Measurements from ENCODE around the gene ARL6IP6. TPM values are rescaled to one million over a fixed set of nuclear protein-coding genes. Genes with fewer than 3 reads are reported as not detected.

The ARL6IP6 gene
- polyA plus RNA-seq, 3 donors: 23.3 to 24.7 (median 23.4) TPM

GRCh38 chr2:152710713-152711112 is 7.7 kb upstream of the ARL6IP6 start:
- Histone ChIP-seq H3K9ac (ENCODE audit: insufficient read depth, low read length, poor library complexity, severe bottlenecking) (no peak overlapping the region), H3K4me3 (replicated peaks in 1 of 3; ENCODE audit: low read depth in 2 of 3, low read length in 3 of 3) (no peak overlapping the region), H2AFZ (ENCODE audit: insufficient read depth, low read depth, low read length, poor library complexity, severe bottlenecking) (no peak overlapping the region), H3K27me3 (ENCODE audit: control insufficient read depth in 2 of 2, insufficient read depth in 2 of 2, low read length in 2 of 2) (no peaks in the 10 kb centered on the region), H3K79me2 (ENCODE audit: insufficient read depth, low read length) (peaks cover 100% of the 10 kb centered on the region), H3K36me3 (replicated peaks in 1 of 2; ENCODE audit: control insufficient read depth in 1 of 2, insufficient read depth in 2 of 2, low read length in 2 of 2) (peaks cover 68 to 98% of the 10 kb centered on the region in 2 donors), H3K4me1 (ENCODE audit: control insufficient read depth in 1 of 2, insufficient read depth in 2 of 2, low read length in 2 of 2) (peaks cover 0 to 4% of the 10 kb centered on the region in 2 donors), H4K20me1 (ENCODE audit: insufficient read depth, low read length) (peaks cover 97% of the 10 kb centered on the region), H3K4me2 (replicated peaks; ENCODE audit: extremely low read depth, low read length, poor library complexity, severe bottlenecking) (no peak overlapping the region), H3K27ac (ENCODE audit: low read depth in 1 of 2, low read length in 2 of 2) (no peak overlapping the region), H3K9me3 (replicated peaks in 1 of 2; ENCODE audit: control insufficient read depth in 1 of 2, insufficient read depth in 1 of 2, low read length in 2 of 2) (peaks cover 9 to 11% of the 10 kb centered on the region in 2 donors)
- H3K9me3 Mint-ChIP-seq: peaks cover 0 to 13% (median 7%) of the 10 kb centered on the region in 7 donors
- no peak for DNase-seq
- H3K4me1 Mint-ChIP-seq: peaks cover 4% of the 10 kb centered on the region
- H3K36me3 Mint-ChIP-seq: peaks cover 69 to 88% of the 10 kb centered on the region in 2 donors
- no peak overlapping the region for H3K27ac Mint-ChIP-seq
- no peaks in the 10 kb centered on the region for H3K27me3 Mint-ChIP-seq (ENCODE audit: low read depth in 3 of 3)
- intact Hi-C loops (cut with micrococcal nuclease): loop anchor here in 1 of 2 donors (10.0 kb wide), 1 partner anchor 1426 kb away; the partner anchor contains the start of gene NMI
- no CpG with 5 or more reads among the region's 2 CpGs for WGBS (ENCODE audit: insufficient coverage)
- H3K4me3 Mint-ChIP-seq: no peak overlapping the region
- no peak for TF ChIP-seq CTCF (IDR thresholded peaks at IDR 0.05)

GRCh38 chr2:152715112-152715511 is 3.3 kb upstream of the ARL6IP6 start:
- WGBS (ENCODE audit: insufficient coverage): no CpG with 5 or more reads among the region's 1 CpG
- no peak overlapping the region for H3K9ac ChIP-seq (ENCODE audit: insufficient read depth, low read length, poor library complexity, severe bottlenecking)
- Mint-ChIP-seq H3K36me3 (peaks cover 39 to 48% of the 10 kb centered on the region in 2 donors), H3K4me1 (peaks cover 30% of the 10 kb centered on the region), H3K4me3 (no peak overlapping the region), H3K27me3 (ENCODE audit: low read depth in 3 of 3) (peaks cover 0 to 2% (median 0%) of the 10 kb centered on the region in 3 donors), H3K27ac (no peak overlapping the region), H3K9me3 (peaks cover 0 to 3% (median 0%) of the 10 kb centered on the region in 7 donors)
- H3K4me2 ChIP-seq (replicated peaks; ENCODE audit: extremely low read depth, low read length, poor library complexity, severe bottlenecking): no peak overlapping the region
- H3K27me3 ChIP-seq (ENCODE audit: control insufficient read depth in 2 of 2, insufficient read depth in 2 of 2, low read length in 2 of 2): no peaks in the 10 kb centered on the region
- peaks cover 23 to 32% of the 10 kb centered on the region in 2 donors for H3K4me1 ChIP-seq (ENCODE audit: control insufficient read depth in 1 of 2, insufficient read depth in 2 of 2, low read length in 2 of 2)
- no peak for TF ChIP-seq CTCF (IDR thresholded peaks at IDR 0.05)
- H3K36me3 ChIP-seq (replicated peaks in 1 of 2; ENCODE audit: control insufficient read depth in 1 of 2, insufficient read depth in 2 of 2, low read length in 2 of 2): peaks cover 45 to 54% of the 10 kb centered on the region in 2 donors
- H3K4me3 ChIP-seq (replicated peaks in 1 of 3; ENCODE audit: low read depth in 2 of 3, low read length in 3 of 3): no peak overlapping the region
- no peak for DNase-seq
- peaks cover 73% of the 10 kb centered on the region for H4K20me1 ChIP-seq (ENCODE audit: insufficient read depth, low read length)
- H3K79me2 ChIP-seq (ENCODE audit: insufficient read depth, low read length): peaks cover 88% of the 10 kb centered on the region
- no peak overlapping the region for H3K27ac ChIP-seq (ENCODE audit: low read depth in 1 of 2, low read length in 2 of 2)
- no peak overlapping the region for H2AFZ ChIP-seq (ENCODE audit: insufficient read depth, low read depth, low read length, poor library complexity, severe bottlenecking)
- no peaks in the 10 kb centered on the region for H3K9me3 ChIP-seq (replicated peaks in 1 of 2; ENCODE audit: control insufficient read depth in 1 of 2, insufficient read depth in 1 of 2, low read length in 2 of 2)
- intact Hi-C loops (cut with micrococcal nuclease): loop anchor here in 1 of 2 donors (5.0 to 10.0 kb wide), 2 partner anchors 888 to 1430 kb away; partner anchors contain the start of genes ARL5A and NMI
